GM19193 (cell line): Measurements from ENCODE around the gene RAB3IL1.
A peak's percentile ranks its signal among the peaks of the same experiment; 100 is the strongest.

Experiments used
- POLR2A ChIP-seq: IDR thresholded peaks from 4 replicates; pipeline ENCODE4 v1.6.1; 2011; ENCODE audit not compliant: insufficient read depth, insufficient read length; ENCODE audit errors: extremely low read depth

Gene RAB3IL1, protein sequence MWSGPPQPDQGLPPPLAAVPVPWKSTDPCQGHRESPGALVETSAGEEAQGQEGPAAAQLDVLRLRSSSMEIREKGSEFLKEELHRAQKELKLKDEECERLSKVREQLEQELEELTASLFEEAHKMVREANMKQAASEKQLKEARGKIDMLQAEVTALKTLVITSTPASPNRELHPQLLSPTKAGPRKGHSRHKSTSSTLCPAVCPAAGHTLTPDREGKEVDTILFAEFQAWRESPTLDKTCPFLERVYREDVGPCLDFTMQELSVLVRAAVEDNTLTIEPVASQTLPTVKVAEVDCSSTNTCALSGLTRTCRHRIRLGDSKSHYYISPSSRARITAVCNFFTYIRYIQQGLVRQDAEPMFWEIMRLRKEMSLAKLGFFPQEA

GRCh38 chr11:61917334-61918109, at the start of gene RAB3IL1:
Gene RAB3IL1, minus strand, starts transcription at chr11:61917566. Its CDS starts 199 bp downstream, at chr11:61917367.
- TF ChIP-seq POLR2A = no peak

GRCh38 chr11:61966734-61967115, 49.4 kb upstream of the RAB3IL1 start:
- TF ChIP-seq POLR2A = no peak

DNA sequence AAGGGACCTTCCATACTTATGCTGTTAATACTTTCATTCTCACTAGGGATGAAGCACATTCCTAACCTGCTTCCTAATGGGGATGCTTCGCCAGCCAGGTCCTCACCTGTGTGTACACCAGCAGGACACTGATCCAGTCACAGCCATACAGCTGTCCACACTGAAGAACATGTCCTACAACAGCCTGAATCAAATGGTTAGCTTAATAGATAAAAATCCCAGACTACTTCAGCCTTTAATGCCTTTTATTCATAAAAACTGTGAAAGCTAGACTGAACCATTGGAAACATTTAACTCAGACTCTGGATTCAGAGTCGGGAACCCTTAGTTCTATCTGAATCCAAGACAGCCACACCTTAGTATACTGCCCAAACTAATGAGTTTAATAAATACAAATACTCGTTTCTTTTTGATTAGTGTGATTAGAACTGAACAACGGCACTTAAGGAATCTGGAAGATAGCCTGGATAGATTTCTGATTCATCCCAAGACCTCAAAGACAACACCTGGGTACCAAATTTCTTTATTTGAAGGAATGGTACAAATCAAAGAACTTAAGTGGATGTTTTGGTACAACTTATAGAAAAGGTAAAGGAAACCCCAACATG, 46.8 kb upstream of the RAB3IL1 start:
- no peak for TF ChIP-seq POLR2A

DNA sequence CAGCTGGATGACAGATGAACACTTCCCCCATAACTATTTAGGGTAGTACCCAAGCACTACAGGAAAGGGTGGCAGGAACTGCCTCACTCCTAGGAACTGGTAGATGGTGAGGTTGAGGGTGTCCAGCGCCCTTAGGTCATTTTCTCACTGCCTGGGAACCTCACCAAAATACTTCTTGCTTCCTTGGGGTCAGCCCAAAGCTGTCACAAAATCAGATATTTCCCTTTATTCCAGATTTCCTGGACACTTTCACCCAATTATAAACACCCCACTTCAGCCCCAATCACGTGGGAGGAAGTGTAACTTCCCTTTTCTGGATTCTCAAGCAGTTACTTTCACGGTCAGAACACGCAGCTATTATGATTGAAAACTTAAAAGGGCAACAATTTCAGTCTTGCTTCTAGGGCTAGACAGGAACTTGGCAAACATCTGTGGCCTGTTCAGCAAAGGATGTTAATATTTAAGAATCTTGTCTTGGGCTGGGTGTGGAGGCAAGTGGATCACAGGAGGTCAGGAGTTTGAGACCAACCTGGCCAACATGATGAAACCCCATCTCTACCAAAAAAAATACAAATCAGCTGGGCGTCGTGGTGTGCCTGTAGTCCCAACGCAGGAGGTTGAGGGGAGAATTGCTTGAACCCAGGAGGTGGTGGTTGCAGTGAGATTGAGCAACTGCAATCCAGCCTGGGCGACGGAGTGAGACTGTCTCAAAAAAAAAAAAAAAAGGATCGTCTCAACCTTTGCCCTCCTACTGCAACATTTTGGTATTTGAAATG, 46.1 kb upstream of the RAB3IL1 start:
- TF ChIP-seq POLR2A = peak; percentile 57

- TF ChIP-seq POLR2A = no peak
Observed at GRCh38 chr11:61963016-61963281, 45.6 kb upstream of the RAB3IL1 start.

- no peak for TF ChIP-seq POLR2A
Observed at GRCh38 chr11:61962213-61963015, 45.0 kb upstream of the RAB3IL1 start.

DNA sequence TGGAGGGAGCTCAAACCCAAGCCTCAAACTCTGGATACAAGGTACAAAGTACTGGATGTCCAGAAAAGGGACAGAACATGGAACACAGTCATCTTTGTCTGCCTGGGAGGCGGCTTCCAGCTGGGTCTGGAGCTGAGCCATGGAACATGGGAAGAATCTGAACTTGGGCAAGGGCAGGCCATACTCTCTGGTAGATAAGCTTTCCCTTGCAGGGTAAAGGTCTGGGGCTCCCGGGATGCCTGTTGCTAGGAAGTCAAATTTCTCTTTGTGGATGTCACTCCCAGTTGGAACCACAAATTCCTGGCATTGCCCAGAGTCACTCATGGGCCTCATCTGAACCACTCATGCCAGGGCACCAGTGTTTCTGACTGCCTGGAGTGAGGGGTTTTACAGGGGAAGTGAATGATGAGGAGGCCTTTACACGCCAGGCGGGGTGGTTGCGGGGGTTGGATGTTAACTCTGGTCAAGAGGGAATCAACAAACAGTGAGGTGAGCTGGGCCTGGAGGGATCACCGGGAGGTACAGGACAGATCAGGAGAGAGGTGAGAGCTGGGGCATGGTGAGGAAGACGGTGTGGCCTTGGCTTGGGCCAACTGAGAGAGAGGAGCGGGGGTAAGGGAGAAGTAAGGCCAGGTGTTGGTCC, 44.3 kb upstream of the RAB3IL1 start:
- TF ChIP-seq POLR2A = no peak

DNA sequence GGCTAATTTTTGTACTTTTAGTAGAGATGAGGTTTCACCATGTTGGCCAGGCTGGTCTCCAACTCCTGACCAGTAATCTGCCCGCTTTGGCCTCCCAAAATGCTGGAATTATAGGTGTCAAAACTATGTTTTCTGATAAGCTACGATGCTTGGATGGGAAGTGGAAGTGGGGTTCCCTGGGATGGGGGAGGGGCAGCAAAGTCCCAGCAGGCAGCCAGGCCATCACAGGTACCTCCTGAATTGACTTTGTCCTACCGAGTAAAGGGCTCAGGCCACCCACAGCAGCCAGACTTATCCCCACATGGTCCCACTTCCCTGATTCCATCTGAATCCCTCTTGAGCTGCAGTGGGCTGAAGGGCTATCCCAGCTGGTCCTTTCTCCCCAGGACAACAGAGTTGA, 43.2 kb upstream of the RAB3IL1 start:
- no peak for TF ChIP-seq POLR2A

- TF ChIP-seq POLR2A = no peak
Observed at GRCh38 chr11:61959678-61960077, 42.3 kb upstream of the RAB3IL1 start.

DNA sequence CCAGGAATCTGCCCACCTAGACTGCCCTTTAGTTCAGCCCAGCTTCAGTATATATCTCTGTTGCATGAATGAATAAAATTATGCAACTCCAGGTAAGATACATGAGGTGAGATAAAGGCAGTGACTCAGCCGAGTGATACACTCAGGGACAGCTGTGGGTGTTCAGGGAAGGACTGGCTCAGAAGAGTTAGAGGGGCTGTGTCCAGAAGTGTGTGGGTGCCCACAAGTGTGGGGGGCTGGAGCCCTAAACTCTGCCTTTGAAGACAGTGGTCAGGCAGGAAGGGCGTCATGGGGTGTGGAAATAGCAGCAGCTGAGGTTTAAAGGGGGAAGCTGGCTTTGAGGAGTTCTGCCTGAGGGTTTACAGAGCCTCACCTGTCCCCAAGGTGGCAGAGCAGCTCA, 41.7 kb upstream of the RAB3IL1 start:
- no peak for TF ChIP-seq POLR2A

- no peak for TF ChIP-seq POLR2A
Observed at GRCh38 chr11:61958590-61958989, 41.2 kb upstream of the RAB3IL1 start.

DNA sequence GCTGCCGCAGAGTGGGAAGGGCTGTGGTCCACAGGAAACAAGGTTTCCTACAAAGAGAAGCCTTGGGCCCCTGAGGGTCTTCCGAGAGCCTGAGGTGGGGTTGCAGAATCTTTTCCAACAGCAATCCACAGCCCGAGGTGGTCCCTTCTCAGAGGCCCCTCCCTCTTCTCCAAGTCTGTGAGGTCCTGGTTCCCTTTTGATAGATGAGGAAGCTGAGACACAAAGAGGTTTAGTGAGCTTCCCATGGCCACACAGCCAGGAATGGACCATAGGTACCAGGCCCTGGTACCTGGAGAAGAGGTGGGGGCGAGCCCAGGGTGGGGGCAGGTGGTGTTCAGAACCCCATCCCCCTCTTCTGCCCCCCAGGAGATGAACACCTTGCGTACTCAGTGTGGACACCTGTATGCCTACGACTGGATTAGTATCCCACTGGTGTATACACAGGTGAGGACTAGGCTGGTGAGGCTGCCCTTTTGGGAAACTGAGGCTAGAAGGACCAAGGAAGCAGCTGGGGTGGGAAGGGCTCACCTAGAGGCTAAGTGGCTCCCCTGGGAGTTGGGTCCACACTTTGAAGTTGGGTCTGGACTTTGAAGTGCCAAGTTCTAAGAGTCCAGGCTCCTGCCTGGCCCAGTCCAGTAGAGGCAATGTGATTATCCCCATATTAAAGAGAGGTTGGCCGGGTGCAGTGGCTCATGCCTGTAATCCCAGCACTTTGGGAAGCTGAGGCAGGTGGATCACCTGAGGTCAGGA, 39.8 kb upstream of the RAB3IL1 start:
- TF ChIP-seq POLR2A = no peak

- no peak for TF ChIP-seq POLR2A
Observed at GRCh38 chr11:61956191-61957020, 39.0 kb upstream of the RAB3IL1 start.
